Uterus (tissue), 2 donors: Measurements from ENCODE around the gene MAP2.

ENCODE experiments used
- POLR2A ChIP-seq, 2 donors: fragments of 450-650 bp; IDR thresholded peaks; one replicate each; pipeline ENCODE4 v1.6.1; 2016; ENCODE audit warnings: antibody characterized with exemption in 2 of 2, mild to moderate bottlenecking in 1 of 2, moderate library complexity in 1 of 2
- TF ChIP-seq, protein P1 (sequence below), 4 experiments: fragments of 200-600 bp in 2 of 4; fragments of 450-650 bp in 2 of 4; sonication (generic) in 2 of 4; IDR thresholded peaks; one replicate each; pipeline ENCODE4 v1.5.1; 2016 to 2019; ENCODE audit warnings: antibody characterized with exemption in 4 of 4, mild to moderate bottlenecking in 2 of 4, moderate library complexity in 1 of 4

DNA sequence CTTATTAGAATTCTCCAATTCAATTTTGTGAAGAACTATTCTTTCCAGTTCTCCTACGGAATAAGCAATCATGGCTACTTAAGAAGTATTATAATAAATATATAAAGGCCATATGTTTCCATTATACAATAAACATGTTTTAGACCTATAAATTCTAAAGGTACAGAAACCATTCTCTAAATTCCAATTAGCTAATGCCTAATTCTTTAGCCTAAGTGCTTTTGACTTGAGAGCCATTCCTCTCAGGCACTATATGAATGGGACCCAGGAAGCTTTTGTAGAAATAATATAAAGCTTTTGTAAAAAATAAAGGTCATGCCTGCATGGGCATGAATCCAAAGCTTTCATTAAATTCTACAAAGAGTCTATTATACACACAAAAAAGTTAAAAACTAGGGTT, 186.8 kb downstream of the MAP2 start:
- TF ChIP-seq, protein P1, sequence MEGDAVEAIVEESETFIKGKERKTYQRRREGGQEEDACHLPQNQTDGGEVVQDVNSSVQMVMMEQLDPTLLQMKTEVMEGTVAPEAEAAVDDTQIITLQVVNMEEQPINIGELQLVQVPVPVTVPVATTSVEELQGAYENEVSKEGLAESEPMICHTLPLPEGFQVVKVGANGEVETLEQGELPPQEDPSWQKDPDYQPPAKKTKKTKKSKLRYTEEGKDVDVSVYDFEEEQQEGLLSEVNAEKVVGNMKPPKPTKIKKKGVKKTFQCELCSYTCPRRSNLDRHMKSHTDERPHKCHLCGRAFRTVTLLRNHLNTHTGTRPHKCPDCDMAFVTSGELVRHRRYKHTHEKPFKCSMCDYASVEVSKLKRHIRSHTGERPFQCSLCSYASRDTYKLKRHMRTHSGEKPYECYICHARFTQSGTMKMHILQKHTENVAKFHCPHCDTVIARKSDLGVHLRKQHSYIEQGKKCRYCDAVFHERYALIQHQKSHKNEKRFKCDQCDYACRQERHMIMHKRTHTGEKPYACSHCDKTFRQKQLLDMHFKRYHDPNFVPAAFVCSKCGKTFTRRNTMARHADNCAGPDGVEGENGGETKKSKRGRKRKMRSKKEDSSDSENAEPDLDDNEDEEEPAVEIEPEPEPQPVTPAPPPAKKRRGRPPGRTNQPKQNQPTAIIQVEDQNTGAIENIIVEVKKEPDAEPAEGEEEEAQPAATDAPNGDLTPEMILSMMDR (IDR thresholded peaks at IDR 0.05): no peak
- no peak for TF ChIP-seq POLR2A (IDR thresholded peaks at IDR 0.05)
